Esophagus squamous epithelium (tissue), 5 donors: ENCODE measurements around the gene PIGR. TPM values are rescaled to one million over a fixed set of nuclear protein-coding genes. Genes with fewer than 3 reads are reported as not detected.
A peak's percentile ranks its signal among the peaks of the same experiment; 100 is the strongest.

Experiments used
- DNase-seq: peaks from one replicate; lab custom pipeline; 2025; lab: John Stamatoyannopoulos, UW
- H3K27ac ChIP-seq, 4 donors: fragments of 200-600 bp; sonication (generic); one replicate each; pipeline ENCODE4 v1.5.1; 2016 to 2019; ENCODE audit warnings: mild to moderate bottlenecking in 1 of 4
- H3K27me3 ChIP-seq, 4 donors: fragments of 200-600 bp; sonication (generic); 1 replicate in 3 of 4; 2 replicates in 1 of 4; pipeline versions ENCODE4 v1.5.1 to v1.6.0; 2017 to 2021; ENCODE audit warnings: antibody characterized with exemption in 1 of 4
- H3K36me3 ChIP-seq, 3 donors: fragments of 200-600 bp; sonication (generic); one replicate each; pipeline ENCODE4 v1.5.1; 2016 to 2019
- H3K4me1 ChIP-seq, 3 donors: fragments of 200-600 bp; sonication (generic); one replicate each; pipeline ENCODE4 v1.5.1; 2017 to 2019
- H3K4me3 ChIP-seq, 4 donors: fragments of 200-600 bp; sonication (generic); 1 replicate in 3 of 4; 2 replicates in 1 of 4; pipeline ENCODE4 v1.5.1; 2016 to 2019; ENCODE audit warnings: mild to moderate bottlenecking in 2 of 4, moderate library complexity in 1 of 4
- H3K9me3 ChIP-seq, 3 donors: fragments of 200-600 bp; sonication (generic); one replicate each; pipeline ENCODE4 v1.5.1; 2016 to 2019
- CTCF ChIP-seq, 6 experiments: fragments of 450-650 bp in 4 of 6; fragments of 200-600 bp in 2 of 6; sonication (generic) in 2 of 6; IDR thresholded peaks; one replicate each; pipeline ENCODE4 v1.5.1; 2016 to 2019; ENCODE audit warnings: antibody characterized with exemption in 6 of 6, mild to moderate bottlenecking in 4 of 6, moderate library complexity in 4 of 6
- POLR2A ChIP-seq, 4 donors: fragments of 450-650 bp; IDR thresholded peaks; one replicate each; pipeline ENCODE4 v1.6.1; 2017; ENCODE audit warnings: antibody characterized with exemption in 4 of 4, mild to moderate bottlenecking in 4 of 4, moderate library complexity in 3 of 4
- WGBS, 2 donors: methylation state at CpG; one replicate each; pipeline ENCODE4 v1.1.5; 2018; 5-methylcytosine and 5-hydroxymethylcytosine counted together
- intact Hi-C: fragments of 100-400 bp; cut with DNase I; formaldehyde crosslinking; loops from one replicate; pipeline ENCODE4 v1.15.0; 2022
- total RNA-seq, 4 donors: library from RNA; depleted of rRNA; stranded (reverse); fragments of >200 nt; gene quantifications; one replicate each; pipeline ENCODE4 v1.1.0, GENCODE V29; 2016
- donor health status: DM: yes; HTN: yes; CAD: no.

The PIGR gene
- total RNA-seq, 4 donors from 2014 or later, result 0.99 to 144 (median 1.1) TPM; not detected in 1

GRCh38 chr1:206895325-206895724, 50.9 kb downstream of the PIGR start:
- Histone ChIP-seq H3K4me3 (no peak overlapping the region), H3K27me3 (peaks cover 0 to 24% (median 0%) of the 10 kb centered on the region in 4 donors), H3K4me1 (peaks cover 5 to 28% (median 12%) of the 10 kb centered on the region in 3 donors), H3K27ac (peak overlapping the region in 3 of 4 donors; percentile 28 to 64 (median 30)), H3K9me3 (no peaks in the 10 kb centered on the region), H3K36me3 (no peaks in the 10 kb centered on the region)
- intact Hi-C loops, result no loop called here
- DNase-seq, result no peak
- WGBS, 2 donors, result 23 to 34% methylated on average over 2 to 3 of the region's 3 CpGs
- TF ChIP-seq POLR2A (IDR thresholded peaks at IDR 0.05) (no peak), CTCF (IDR thresholded peaks at IDR 0.05) (no peak)

- H3K27ac ChIP-seq, result no peak overlapping the region
- intact Hi-C loops, result no loop called here
- 76 to 82% methylated on average over 2 of the region's 2 CpGs for WGBS, 2 donors
- peaks cover 5 to 36% (median 14%) of the 10 kb centered on the region in 3 donors for H3K4me1 ChIP-seq
- H3K4me3 ChIP-seq, result no peak overlapping the region
- TF ChIP-seq POLR2A (IDR thresholded peaks at IDR 0.05), result no peak
- TF ChIP-seq CTCF (IDR thresholded peaks at IDR 0.05), result no peak
- peaks cover 0 to 8% (median 0%) of the 10 kb centered on the region in 4 donors for H3K27me3 ChIP-seq
- no peak for DNase-seq
- H3K36me3 ChIP-seq, result no peaks in the 10 kb centered on the region
- no peaks in the 10 kb centered on the region for H3K9me3 ChIP-seq
Observed at GRCh38 chr1:206893380-206893779, 52.9 kb downstream of the PIGR start.

GRCh38 chr1:206892351-206892984, 53.8 kb downstream of the PIGR start:
- no peaks in the 10 kb centered on the region for H3K36me3 ChIP-seq
- H3K27ac ChIP-seq, result no peak overlapping the region
- intact Hi-C loops, result no loop called here
- no peak for TF ChIP-seq POLR2A (IDR thresholded peaks at IDR 0.05)
- no peak for TF ChIP-seq CTCF (IDR thresholded peaks at IDR 0.05)
- peaks cover 0 to 8% (median 0%) of the 10 kb centered on the region in 4 donors for H3K27me3 ChIP-seq
- no peak overlapping the region for H3K4me3 ChIP-seq
- peaks cover 5 to 42% (median 14%) of the 10 kb centered on the region in 3 donors for H3K4me1 ChIP-seq
- no peaks in the 10 kb centered on the region for H3K9me3 ChIP-seq
- 69% methylated on average over 3 of the region's 3 CpGs for WGBS, 2 donors
- DNase-seq, result no peak

GRCh38 chr1:206891412-206891811, 54.9 kb downstream of the PIGR start:
- peaks cover 0 to 11% (median 0%) of the 10 kb centered on the region in 4 donors for H3K27me3 ChIP-seq
- no peak for DNase-seq
- H3K4me3 ChIP-seq, result no peak overlapping the region
- H3K36me3 ChIP-seq, result no peaks in the 10 kb centered on the region
- TF ChIP-seq CTCF (IDR thresholded peaks at IDR 0.05), result no peak
- no peak for TF ChIP-seq POLR2A (IDR thresholded peaks at IDR 0.05)
- intact Hi-C loops, result no loop called here
- 38 to 63% methylated on average over 1 of the region's 1 CpG for WGBS, 2 donors
- no peaks in the 10 kb centered on the region for H3K9me3 ChIP-seq
- no peak overlapping the region for H3K27ac ChIP-seq
- peaks cover 4 to 41% (median 7%) of the 10 kb centered on the region in 3 donors for H3K4me1 ChIP-seq
